ENCODE results near the gene HSD17B4.

HSD17B4 gene

GRCh38 chr5:119405419-119405818, 46.9 kb upstream of the HSD17B4 start:
- Histone ChIP-seq H3K4me3 (ENCODE audit: low read length) (no peak overlapping the region), H3K36me3 (ENCODE audit: control insufficient read depth, low read length) (no peaks in the 10 kb centered on the region), H3K79me2 (ENCODE audit: control insufficient read depth, low read length) (no peaks in the 10 kb centered on the region), H3K4me1 (ENCODE audit: control insufficient read depth, low read length) (peaks cover 26% of the 10 kb centered on the region), H3K27ac (ENCODE audit: low read depth, low read length) (no peak overlapping the region), H4K20me1 (ENCODE audit: control insufficient read depth, insufficient read depth, low read depth, low read length) (no peaks in the 10 kb centered on the region), H3K27me3 (ENCODE audit: control insufficient read depth, low read length) (peaks cover 4% of the 10 kb centered on the region; the same call in 1 of the 2 replicates), H3K9me2 (replicated peaks; ENCODE audit: control insufficient read depth, low read length) (no peaks in the 10 kb centered on the region), H3K4me2 (ENCODE audit: low read length) (peak overlapping the region; percentile 29; the same call in 1 of the 2 replicates), H3K9me3 (ENCODE audit: control insufficient read depth, insufficient read depth, low read length) (no peaks in the 10 kb centered on the region), H3F3A (ENCODE audit: control insufficient read depth, insufficient read depth) (no peaks in the 10 kb centered on the region)
- TF ChIP-seq CTCF (IDR thresholded peaks at IDR 0.05; ENCODE audit: low read depth, low read length, poor library complexity, severe bottlenecking) (no peak), EZH2phosphoT487 (IDR thresholded peaks at IDR 0.05; ENCODE audit: borderline replicate concordance, low read length) (no peak)

GRCh38 chr5:119406551-119407110, 45.7 kb upstream of the HSD17B4 start:
- H3K4me1 ChIP-seq (ENCODE audit: control insufficient read depth, low read length), result peaks cover 27% of the 10 kb centered on the region
- no peaks in the 10 kb centered on the region for H3K9me3 ChIP-seq (ENCODE audit: control insufficient read depth, insufficient read depth, low read length)
- H3K27me3 ChIP-seq (ENCODE audit: control insufficient read depth, low read length), result peaks cover 5% of the 10 kb centered on the region; the same call in 1 of the 2 replicates
- no peak overlapping the region for H3K27ac ChIP-seq (ENCODE audit: low read depth, low read length)
- TF ChIP-seq EZH2phosphoT487 (IDR thresholded peaks at IDR 0.05; ENCODE audit: borderline replicate concordance, low read length) (no peak), CTCF (IDR thresholded peaks at IDR 0.05; ENCODE audit: low read depth, low read length, poor library complexity, severe bottlenecking) (no peak)
- no peaks in the 10 kb centered on the region for H3F3A ChIP-seq (ENCODE audit: control insufficient read depth, insufficient read depth)
- no peaks in the 10 kb centered on the region for H3K36me3 ChIP-seq (ENCODE audit: control insufficient read depth, low read length)
- no peaks in the 10 kb centered on the region for H3K9me2 ChIP-seq (replicated peaks; ENCODE audit: control insufficient read depth, low read length)
- H3K4me3 ChIP-seq (ENCODE audit: low read length), result no peak overlapping the region
- H4K20me1 ChIP-seq (ENCODE audit: control insufficient read depth, insufficient read depth, low read depth, low read length), result no peaks in the 10 kb centered on the region
- no peak overlapping the region for H3K4me2 ChIP-seq (ENCODE audit: low read length)
- H3K79me2 ChIP-seq (ENCODE audit: control insufficient read depth, low read length), result no peaks in the 10 kb centered on the region

- no peak for TF ChIP-seq EZH2phosphoT487 (IDR thresholded peaks at IDR 0.05; ENCODE audit: borderline replicate concordance, low read length)
- TF ChIP-seq CTCF (IDR thresholded peaks at IDR 0.05; ENCODE audit: low read depth, low read length, poor library complexity, severe bottlenecking), result peak; percentile 14
- Histone ChIP-seq H3K9me2 (replicated peaks; ENCODE audit: control insufficient read depth, low read length) (no peaks in the 10 kb centered on the region), H3K4me2 (ENCODE audit: low read length) (no peak overlapping the region), H3K79me2 (ENCODE audit: control insufficient read depth, low read length) (no peaks in the 10 kb centered on the region), H3F3A (ENCODE audit: control insufficient read depth, insufficient read depth) (no peaks in the 10 kb centered on the region), H3K36me3 (ENCODE audit: control insufficient read depth, low read length) (no peaks in the 10 kb centered on the region), H3K4me1 (ENCODE audit: control insufficient read depth, low read length) (peaks cover 29% of the 10 kb centered on the region), H3K27ac (ENCODE audit: low read depth, low read length) (no peak overlapping the region), H3K9me3 (ENCODE audit: control insufficient read depth, insufficient read depth, low read length) (no peaks in the 10 kb centered on the region), H3K4me3 (ENCODE audit: low read length) (no peak overlapping the region), H3K27me3 (ENCODE audit: control insufficient read depth, low read length) (peaks cover 5% of the 10 kb centered on the region; the same call in 1 of the 2 replicates), H4K20me1 (ENCODE audit: control insufficient read depth, insufficient read depth, low read depth, low read length) (no peaks in the 10 kb centered on the region)
These were observed 43.0 kb upstream of the HSD17B4 start for GRCh38 chr5:119409235-119409815.
